Neural progenitor cell (in vitro differentiated cells): ENCODE data around the gene ATG4A. TPM values are rescaled to one million over a fixed set of nuclear protein-coding genes. Genes with fewer than 3 reads are reported as not detected.
A peak's percentile ranks its signal among the peaks of the same experiment; 100 is the strongest.

Experiments
- DNase-seq: peaks from one replicate; pipeline ENCODE4 v3.0.0-alpha.2; 2016; ENCODE audit warnings: low spot score
- H2AFZ ChIP-seq: fragments of 200-600 bp; sonication (generic); replicated peaks from 2 replicates; pipeline ENCODE4 v1.6.1; 2016; ENCODE audit warnings: antibody characterized with exemption
- H3F3A ChIP-seq: fragments of 200-600 bp; sonication (generic); 2 replicates; pipeline ENCODE4 v1.6.1; 2016; ENCODE audit warnings: antibody characterized with exemption, low read depth
- H3K27ac ChIP-seq: fragments of 200-600 bp; sonication (generic); 2 replicates; pipeline ENCODE4 v1.5.1; 2016; ENCODE audit warnings: mild to moderate bottlenecking
- H3K27me3 ChIP-seq: fragments of 200-600 bp; sonication (generic); 2 replicates; pipeline ENCODE4 v1.6.1; 2016; ENCODE audit warnings: mild to moderate bottlenecking, moderate library complexity
- H3K36me3 ChIP-seq: fragments of 200-600 bp; sonication (generic); 2 replicates; pipeline ENCODE4 v1.5.1; 2016
- H3K4me1 ChIP-seq: fragments of 200-600 bp; sonication (generic); 2 replicates; pipeline ENCODE4 v1.6.1; 2016; ENCODE audit warnings: mixed run types
- H3K4me2 ChIP-seq: fragments of 200-600 bp; sonication (generic); 2 replicates; pipeline ENCODE4 v1.6.1; 2016
- H3K4me3 ChIP-seq: fragments of 200-600 bp; sonication (generic); 2 replicates; pipeline ENCODE4 v1.5.1; 2016
- H3K79me2 ChIP-seq: fragments of 200-600 bp; sonication (generic); 2 replicates; pipeline ENCODE4 v1.6.1; 2016; ENCODE audit warnings: low read depth
- H3K9ac ChIP-seq: fragments of 200-600 bp; sonication (generic); 2 replicates; pipeline ENCODE4 v1.6.1; 2016
- H3K9me3 ChIP-seq: fragments of 200-600 bp; sonication (generic); 2 replicates; pipeline ENCODE4 v1.5.1; 2016; ENCODE audit warnings: low read depth
- H4K20me1 ChIP-seq: fragments of 200-600 bp; sonication (generic); 2 replicates; pipeline ENCODE4 v1.6.1; 2016; ENCODE audit warnings: low read depth
- H3K27ac Mint-ChIP-seq: 3 replicates; pipeline ENCODE4 v1.8.0; 2021; ENCODE audit warnings: mixed read lengths
- H3K27me3 Mint-ChIP-seq: 2 replicates; pipeline ENCODE4 v1.8.0; 2022; ENCODE audit warnings: low read depth, mild to moderate bottlenecking, inconsistent platforms, moderate library complexity, mixed read lengths; ENCODE audit not compliant: insufficient read depth
- H3K36me3 Mint-ChIP-seq: 3 replicates; pipeline ENCODE4 v1.8.0; 2021; ENCODE audit warnings: mixed read lengths
- H3K4me1 Mint-ChIP-seq: 3 replicates; pipeline ENCODE4 v1.8.0; 2021; ENCODE audit warnings: mixed read lengths
- H3K4me3 Mint-ChIP-seq: 3 replicates; pipeline ENCODE4 v1.8.0; 2021; ENCODE audit warnings: mild to moderate bottlenecking, moderate library complexity, mixed read lengths
- H3K9me3 Mint-ChIP-seq: 3 replicates; pipeline ENCODE4 v1.8.0; 2020; ENCODE audit warnings: mixed read lengths
- EZH2 ChIP-seq: fragments of 200-600 bp; sonication (generic); IDR thresholded peaks from 2 replicates; pipeline ENCODE4 v1.6.1; 2017; ENCODE audit warnings: antibody characterized with exemption, mild to moderate bottlenecking, moderate library complexity
- EZH2phosphoT487 ChIP-seq: fragments of 200-600 bp; sonication (generic); IDR thresholded peaks from 2 replicates; pipeline ENCODE4 v1.6.1; 2017; ENCODE audit warnings: antibody characterized with exemption
- total RNA-seq: library from RNA; depleted of rRNA; stranded (reverse); fragments of >200 nt; gene quantifications from 2 replicates; pipeline ENCODE4 v1.2.3, GENCODE V29; 2015; ENCODE audit warnings: low replicate concordance
- TF ChIP-seq, protein P1 (sequence below): fragments of 200-600 bp; sonication (generic); IDR thresholded peaks from 2 replicates; pipeline ENCODE4 v1.5.1; 2017; ENCODE audit warnings: antibody characterized with exemption, mild to moderate bottlenecking

The ATG4A gene
- total RNA-seq, 1 donor from 2014 or later, result 6.5 TPM

- H3K27me3 ChIP-seq, result no peaks in the 10 kb centered on the region
- H3K27ac Mint-ChIP-seq, result no peak overlapping the region
- no peak overlapping the region for H3K4me2 ChIP-seq
- no peaks in the 10 kb centered on the region for H3K9me3 ChIP-seq
- H2AFZ ChIP-seq, result no peak overlapping the region
- H3K4me3 Mint-ChIP-seq, result no peak overlapping the region
- H4K20me1 ChIP-seq, result no peaks in the 10 kb centered on the region
- H3K36me3 Mint-ChIP-seq, result no peaks in the 10 kb centered on the region
- H3K27me3 Mint-ChIP-seq, result no peaks in the 10 kb centered on the region
- H3K9ac ChIP-seq, result no peak overlapping the region
- no peak overlapping the region for H3K4me3 ChIP-seq
- H3K9me3 Mint-ChIP-seq, result no peaks in the 10 kb centered on the region
- no peak for DNase-seq
- H3F3A ChIP-seq, result no peaks in the 10 kb centered on the region
- peaks cover 15% of the 10 kb centered on the region for H3K4me1 Mint-ChIP-seq
- peaks cover 7% of the 10 kb centered on the region for H3K4me1 ChIP-seq
- H3K36me3 ChIP-seq, result no peaks in the 10 kb centered on the region
- no peak overlapping the region for H3K27ac ChIP-seq
- no peak for TF ChIP-seq EZH2phosphoT487
- TF ChIP-seq EZH2, result no peak
- TF ChIP-seq, protein P1, sequence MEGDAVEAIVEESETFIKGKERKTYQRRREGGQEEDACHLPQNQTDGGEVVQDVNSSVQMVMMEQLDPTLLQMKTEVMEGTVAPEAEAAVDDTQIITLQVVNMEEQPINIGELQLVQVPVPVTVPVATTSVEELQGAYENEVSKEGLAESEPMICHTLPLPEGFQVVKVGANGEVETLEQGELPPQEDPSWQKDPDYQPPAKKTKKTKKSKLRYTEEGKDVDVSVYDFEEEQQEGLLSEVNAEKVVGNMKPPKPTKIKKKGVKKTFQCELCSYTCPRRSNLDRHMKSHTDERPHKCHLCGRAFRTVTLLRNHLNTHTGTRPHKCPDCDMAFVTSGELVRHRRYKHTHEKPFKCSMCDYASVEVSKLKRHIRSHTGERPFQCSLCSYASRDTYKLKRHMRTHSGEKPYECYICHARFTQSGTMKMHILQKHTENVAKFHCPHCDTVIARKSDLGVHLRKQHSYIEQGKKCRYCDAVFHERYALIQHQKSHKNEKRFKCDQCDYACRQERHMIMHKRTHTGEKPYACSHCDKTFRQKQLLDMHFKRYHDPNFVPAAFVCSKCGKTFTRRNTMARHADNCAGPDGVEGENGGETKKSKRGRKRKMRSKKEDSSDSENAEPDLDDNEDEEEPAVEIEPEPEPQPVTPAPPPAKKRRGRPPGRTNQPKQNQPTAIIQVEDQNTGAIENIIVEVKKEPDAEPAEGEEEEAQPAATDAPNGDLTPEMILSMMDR, result no peak
- no peaks in the 10 kb centered on the region for H3K79me2 ChIP-seq
These were observed 38.4 kb upstream of the ATG4A start for GRCh38 chrX:108053218-108053617.

GRCh38 chrX:108055546-108055945 lies 36.0 kb upstream of the ATG4A start:
- no peaks in the 10 kb centered on the region for H3K36me3 ChIP-seq
- H3K79me2 ChIP-seq, result no peaks in the 10 kb centered on the region
- Mint-ChIP-seq H3K36me3 (no peaks in the 10 kb centered on the region), H3K9me3 (no peaks in the 10 kb centered on the region), H3K4me1 (peaks cover 12% of the 10 kb centered on the region), H3K27ac (no peak overlapping the region), H3K27me3 (no peaks in the 10 kb centered on the region), H3K4me3 (no peak overlapping the region)
- no peak overlapping the region for H3K27ac ChIP-seq
- H2AFZ ChIP-seq, result peak overlapping the region; percentile 22
- no peaks in the 10 kb centered on the region for H3K27me3 ChIP-seq
- H3K4me1 ChIP-seq, result peaks cover 7% of the 10 kb centered on the region
- no peak overlapping the region for H3K4me3 ChIP-seq
- no peak overlapping the region for H3K4me2 ChIP-seq
- DNase-seq, result no peak
- H3F3A ChIP-seq, result no peaks in the 10 kb centered on the region
- H4K20me1 ChIP-seq, result no peaks in the 10 kb centered on the region
- no peak for TF ChIP-seq EZH2phosphoT487
- TF ChIP-seq EZH2, result no peak
- TF ChIP-seq, protein P1, result no peak
- no peaks in the 10 kb centered on the region for H3K9me3 ChIP-seq
- no peak overlapping the region for H3K9ac ChIP-seq

DNA sequence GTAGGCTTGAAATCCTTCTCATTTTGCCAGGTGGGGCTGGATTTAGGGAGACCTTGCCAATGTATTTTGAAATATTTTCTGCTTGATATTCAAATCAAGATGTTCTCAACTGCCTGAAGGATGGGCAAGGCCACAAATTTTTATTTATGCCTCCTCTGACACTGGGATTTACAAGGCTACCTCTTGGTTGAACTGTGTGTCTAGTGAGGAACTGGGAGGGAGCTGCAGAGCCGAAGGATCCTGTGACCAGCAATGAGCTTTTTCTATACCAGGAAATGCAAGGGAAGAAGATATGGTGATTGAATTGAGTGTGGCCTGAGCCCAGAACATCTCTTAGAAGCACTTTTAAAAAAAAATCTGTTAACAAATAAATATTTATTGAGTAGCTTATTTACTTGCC lies 31.8 kb upstream of the ATG4A start:
- Histone ChIP-seq H3K9ac (no peak overlapping the region), H3K27ac (no peak overlapping the region), H3K36me3 (no peaks in the 10 kb centered on the region), H3K79me2 (no peaks in the 10 kb centered on the region), H3K4me3 (no peak overlapping the region), H2AFZ (no peak overlapping the region), H4K20me1 (no peaks in the 10 kb centered on the region), H3K9me3 (no peaks in the 10 kb centered on the region), H3K4me1 (peaks cover 15% of the 10 kb centered on the region), H3F3A (no peaks in the 10 kb centered on the region), H3K4me2 (no peak overlapping the region), H3K27me3 (no peaks in the 10 kb centered on the region)
- Mint-ChIP-seq H3K4me3 (no peak overlapping the region), H3K4me1 (peaks cover 16% of the 10 kb centered on the region), H3K36me3 (no peaks in the 10 kb centered on the region), H3K27me3 (peaks cover 6% of the 10 kb centered on the region), H3K9me3 (no peaks in the 10 kb centered on the region), H3K27ac (no peak overlapping the region)
- TF ChIP-seq EZH2, result no peak
- TF ChIP-seq, protein P1, result no peak
- TF ChIP-seq EZH2phosphoT487, result no peak
- DNase-seq, result no peak

DNA sequence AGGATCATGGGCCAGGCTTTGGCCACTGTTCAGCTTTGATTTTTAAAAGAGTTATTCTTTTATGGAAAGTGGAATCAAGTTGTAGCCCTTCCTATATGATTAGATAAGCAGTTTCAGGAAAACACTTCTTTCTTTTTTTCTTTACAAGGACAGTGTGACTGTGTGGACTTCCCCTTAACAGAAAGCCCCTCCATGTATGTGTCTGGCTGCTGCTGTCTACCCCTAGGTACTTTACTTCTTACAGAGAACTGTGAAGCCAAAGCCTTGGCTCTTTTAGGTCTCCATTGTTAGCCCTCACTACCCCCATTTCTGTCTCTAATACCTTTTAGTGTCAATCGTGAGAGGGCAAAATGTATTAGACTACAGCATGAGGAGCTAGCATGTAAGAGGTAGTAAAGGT lies 27.6 kb upstream of the ATG4A start:
- Histone ChIP-seq H3K9me3 (no peaks in the 10 kb centered on the region), H3F3A (no peaks in the 10 kb centered on the region), H3K79me2 (no peaks in the 10 kb centered on the region), H3K4me1 (peaks cover 13% of the 10 kb centered on the region), H3K36me3 (no peaks in the 10 kb centered on the region), H3K4me3 (no peak overlapping the region), H3K27ac (no peak overlapping the region), H3K9ac (no peak overlapping the region), H2AFZ (no peak overlapping the region), H3K27me3 (no peaks in the 10 kb centered on the region), H4K20me1 (no peaks in the 10 kb centered on the region), H3K4me2 (peak overlapping the region; percentile 6)
- H3K9me3 Mint-ChIP-seq, result no peaks in the 10 kb centered on the region
- H3K36me3 Mint-ChIP-seq, result no peaks in the 10 kb centered on the region
- no peak overlapping the region for H3K4me3 Mint-ChIP-seq
- TF ChIP-seq EZH2, result no peak
- TF ChIP-seq, protein P1, result no peak
- TF ChIP-seq EZH2phosphoT487, result no peak
- peaks cover 5% of the 10 kb centered on the region for H3K4me1 Mint-ChIP-seq
- no peak for DNase-seq
- H3K27ac Mint-ChIP-seq, result no peak overlapping the region
- H3K27me3 Mint-ChIP-seq, result peaks cover 6% of the 10 kb centered on the region
